ENCODE measurements around the gene GNPNAT1.
"Not testable (repeated sequence)": the region's sequence is repeated elsewhere in the genome, so short reads cannot be mapped to it uniquely, and the experiment has no call there.

GNPNAT1 gene

GRCh38 chr14:52790011-52790755, 1.2 kb downstream of the GNPNAT1 start:
- DNase-seq (ENCODE audit: low read depth): no peak

- no peak for DNase-seq (ENCODE audit: low read depth)
Measured at GRCh38 chr14:52789118-52789517, 2.3 kb downstream of the GNPNAT1 start.

- no peak for DNase-seq (ENCODE audit: low read depth)
Measured at GRCh38 chr14:52786887-52787286, 4.5 kb downstream of the GNPNAT1 start.

- DNase-seq (ENCODE audit: low read depth): no peak
Measured at GRCh38 chr14:52783206-52783605, 8.2 kb downstream of the GNPNAT1 start.

- DNase-seq (ENCODE audit: low read depth): no peak
Measured at GRCh38 chr14:52781629-52782028, 9.8 kb downstream of the GNPNAT1 start.

- no peak for DNase-seq (ENCODE audit: low read depth)
Measured at GRCh38 chr14:52780893-52781292, 10.5 kb downstream of the GNPNAT1 start.

GRCh38 chr14:52778702-52779101, 12.7 kb downstream of the GNPNAT1 start:
- DNase-seq (ENCODE audit: low read depth): no peak

- no peak for DNase-seq (ENCODE audit: low read depth)
Measured at GRCh38 chr14:52776816-52777215, 14.6 kb downstream of the GNPNAT1 start.

GRCh38 chr14:52769887-52770286, 21.5 kb downstream of the GNPNAT1 start:
- DNase-seq (ENCODE audit: low read depth): peak; percentile 27

GRCh38 chr14:52767058-52767833, 24.2 kb downstream of the GNPNAT1 start:
- DNase-seq (ENCODE audit: low read depth): no peak

GRCh38 chr14:52762923-52763322, 28.5 kb downstream of the GNPNAT1 start:
- not testable (repeated sequence) for DNase-seq (ENCODE audit: low read depth)

- no peak for DNase-seq (ENCODE audit: low read depth)
Measured at GRCh38 chr14:52759145-52759544, 32.3 kb downstream of the GNPNAT1 start.

- no peak for DNase-seq (ENCODE audit: low read depth)
Measured at GRCh38 chr14:52755607-52756316, 35.6 kb downstream of the GNPNAT1 start.

- no peak for DNase-seq (ENCODE audit: low read depth)
Measured at GRCh38 chr14:52748647-52749292, 42.6 kb downstream of the GNPNAT1 start.

- DNase-seq (ENCODE audit: low read depth): no peak
Measured at GRCh38 chr14:52741865-52742264, 49.5 kb downstream of the GNPNAT1 start.

GRCh38 chr14:52740751-52741150, 50.7 kb downstream of the GNPNAT1 start:
- no peak for DNase-seq (ENCODE audit: low read depth)

- DNase-seq (ENCODE audit: low read depth): no peak
Measured at GRCh38 chr14:52738409-52738808, 53.0 kb downstream of the GNPNAT1 start.

- peak; percentile 25 for DNase-seq (ENCODE audit: low read depth)
Measured at GRCh38 chr14:52735921-52736489, 55.4 kb downstream of the GNPNAT1 start.

GRCh38 chr14:52733824-52734223, 57.6 kb downstream of the GNPNAT1 start:
- DNase-seq (ENCODE audit: low read depth): no peak

GRCh38 chr14:52730709-52731111, 60.7 kb downstream of the GNPNAT1 start:
- peak; percentile 25 for DNase-seq (ENCODE audit: low read depth)

- peak; percentile 99 for DNase-seq (ENCODE audit: low read depth)
Measured at GRCh38 chr14:52729925-52730708, 61.3 kb downstream of the GNPNAT1 start, which contains the start of gene STYX. TSS of gene STYX (plus strand) at chr14:52730166. CDS start at chr14:52730475, 309 bp downstream.

Data from iris pigment epithelial cell (primary cell).